Measurements from ENCODE around the gene ABCA4.
A peak's percentile ranks its signal among the peaks of the same experiment; 100 is the strongest.

Gene ABCA4

DNA sequence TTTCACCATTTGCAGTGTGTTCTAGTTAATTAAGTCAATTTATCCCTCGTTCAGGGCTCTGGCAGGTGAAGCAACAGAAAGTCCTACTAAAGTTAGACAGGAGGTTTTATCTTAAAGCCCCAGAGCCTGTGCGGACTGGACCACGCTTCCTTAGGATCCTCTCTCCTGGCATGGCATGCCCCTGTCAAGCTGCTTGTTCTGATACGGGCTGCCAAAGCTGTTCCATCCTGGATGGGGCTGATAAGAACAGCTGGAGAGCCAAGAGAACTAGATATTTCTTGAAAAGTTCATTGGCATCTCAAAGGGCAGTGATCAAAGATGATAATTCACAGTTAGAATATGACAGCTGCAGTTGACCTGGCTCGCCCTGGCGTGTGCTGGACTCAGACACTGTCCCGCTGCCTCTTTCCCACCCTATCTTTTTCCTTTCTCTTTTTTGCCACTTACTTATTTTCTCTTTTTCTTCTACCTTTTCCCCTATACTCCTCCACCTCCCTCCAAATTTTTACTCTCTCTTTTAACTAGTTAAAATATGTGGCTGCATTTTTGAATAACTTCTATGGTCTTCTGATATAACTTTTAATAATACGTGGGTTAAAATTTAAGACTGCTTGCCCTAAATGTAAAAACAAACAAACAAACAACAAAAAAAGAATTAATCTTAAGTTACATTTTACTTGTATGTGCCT is 96.7 kb downstream of the ABCA4 start:
- no peak for TF ChIP-seq CTCF (conservative IDR thresholded peaks at IDR 0.05; ENCODE audit: low read depth, low read length)
- no peak for DNase-seq (ENCODE audit: low read depth)
- no peak overlapping the region for H3K4me3 ChIP-seq (ENCODE audit: low read depth, low read length)

- TF ChIP-seq CTCF (conservative IDR thresholded peaks at IDR 0.05; ENCODE audit: low read depth, low read length) = peak; percentile 6
- no peak overlapping the region for H3K4me3 ChIP-seq (ENCODE audit: low read depth, low read length)
- peak; percentile 94 for DNase-seq (ENCODE audit: low read depth)
Measured at GRCh38 chr1:94022471-94023189, 98.3 kb downstream of the ABCA4 start.

DNA sequence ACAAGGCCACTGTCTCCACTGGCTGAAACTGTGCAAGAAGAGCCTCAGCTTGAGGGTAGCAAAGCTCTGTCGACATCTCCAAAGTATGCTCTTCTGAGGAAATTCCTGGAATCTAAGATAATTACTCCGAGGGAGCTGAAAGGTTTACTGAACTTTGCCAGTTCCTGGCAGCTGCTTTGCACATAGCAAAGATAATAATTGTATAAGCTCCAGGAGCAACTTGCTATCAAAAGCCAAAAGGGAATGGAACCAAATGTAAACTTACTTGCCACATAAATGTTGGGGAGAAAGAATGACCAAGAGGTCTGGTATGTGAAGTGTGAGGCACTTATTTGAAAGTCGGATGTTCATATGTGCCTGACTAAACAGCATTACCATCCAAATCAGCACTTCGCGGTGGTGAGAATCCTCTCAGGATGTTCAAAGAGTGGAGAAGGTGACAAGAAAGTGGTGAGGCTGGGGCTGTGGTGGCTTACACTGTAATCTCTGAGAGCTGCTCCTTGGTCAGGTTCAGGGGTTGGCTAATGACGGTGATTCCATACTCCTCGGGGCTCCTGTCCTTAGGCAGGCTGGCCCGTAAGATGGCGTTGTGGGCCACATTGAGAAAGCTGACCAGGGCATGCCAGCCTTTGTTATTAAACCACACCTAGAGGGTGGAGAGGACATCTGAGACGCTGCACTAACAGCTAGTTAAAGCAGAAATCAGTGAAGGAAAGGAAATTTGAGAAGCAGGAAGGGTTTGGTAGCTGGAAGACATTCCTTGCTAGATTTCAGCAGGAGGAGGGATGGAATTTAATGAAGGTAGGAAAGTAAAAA is 100.0 kb downstream of the ABCA4 start:
- H3K4me3 ChIP-seq (ENCODE audit: low read depth, low read length) = no peak overlapping the region
- peak; percentile 95 for DNase-seq (ENCODE audit: low read depth)
- TF ChIP-seq CTCF (conservative IDR thresholded peaks at IDR 0.05; ENCODE audit: low read depth, low read length) = no peak

- no peak for TF ChIP-seq CTCF (conservative IDR thresholded peaks at IDR 0.05; ENCODE audit: low read depth, low read length)
- no peak overlapping the region for H3K4me3 ChIP-seq (ENCODE audit: low read depth, low read length)
- no peak for DNase-seq (ENCODE audit: low read depth)
Measured at GRCh38 chr1:94019327-94019726, 101.6 kb downstream of the ABCA4 start.

GRCh38 chr1:94017155-94017829 is 103.7 kb downstream of the ABCA4 start:
- no peak for TF ChIP-seq CTCF (conservative IDR thresholded peaks at IDR 0.05; ENCODE audit: low read depth, low read length)
- no peak for DNase-seq (ENCODE audit: low read depth)
- H3K4me3 ChIP-seq (ENCODE audit: low read depth, low read length) = no peak overlapping the region

- no peak for TF ChIP-seq CTCF (conservative IDR thresholded peaks at IDR 0.05; ENCODE audit: low read depth, low read length)
- no peak overlapping the region for H3K4me3 ChIP-seq (ENCODE audit: low read depth, low read length)
- DNase-seq (ENCODE audit: low read depth) = no peak
Measured at GRCh38 chr1:94015489-94015817, 105.5 kb downstream of the ABCA4 start.
